HepG2 (cell line): ENCODE data around the gene RNF149. TPM values are rescaled to one million over a fixed set of nuclear protein-coding genes. Genes with fewer than 3 reads are reported as not detected.

Experiments
- KMT2A ChIP-seq: sonication (generic); formaldehyde crosslinking; IDR thresholded peaks from 2 replicates; pipeline ENCODE4 v1.4.0; 2020; ENCODE audit warnings: missing genetic modification reagents
- MYPOP ChIP-seq: sonication (generic); formaldehyde crosslinking; IDR thresholded peaks from 2 replicates; pipeline ENCODE4 v1.8.1; 2023; ENCODE audit warnings: mild to moderate bottlenecking, moderate library complexity, missing genetic modification reagents
- NONO ChIP-seq, 2 experiments: fragments of 450-650 bp in 1 of 2; sonication (generic) in 1 of 2; formaldehyde crosslinking in 1 of 2; IDR thresholded peaks in 1 of 2; conservative IDR thresholded peaks in 1 of 2; 2 replicates each; pipeline versions ENCODE4 v1.6.1 to v1.8.0; 2017 to 2022; ENCODE audit warnings: mild to moderate bottlenecking in 1 of 2, missing genetic modification reagents in 1 of 2, moderate library complexity in 1 of 2
- PRMT3 ChIP-seq: sonication (generic); formaldehyde crosslinking; IDR thresholded peaks from 2 replicates; pipeline ENCODE4 v1.8.1; 2022; ENCODE audit warnings: low read depth, mild to moderate bottlenecking, moderate library complexity, missing genetic modification reagents, borderline replicate concordance
- RERE ChIP-seq: IDR thresholded peaks from 2 replicates; pipeline ENCODE4 v1.6.1; 2016; ENCODE audit warnings: low read depth, missing genetic modification reagents, missing compliant biosample characterization
- THAP11 ChIP-seq: IDR thresholded peaks from 2 replicates; pipeline ENCODE4 v1.6.1; 2016; ENCODE audit warnings: missing biosample characterization, missing genetic modification reagents
- YY1 ChIP-seq: IDR thresholded peaks from 2 replicates; pipeline ENCODE4 v1.6.1; 2011; ENCODE audit warnings: low read length, low read depth, moderate library complexity, mild to moderate bottlenecking; ENCODE audit not compliant: insufficient read depth, insufficient replicate concordance
- ZBTB25 ChIP-seq: IDR thresholded peaks from 2 replicates; pipeline ENCODE4 v1.6.1; 2018; ENCODE audit warnings: missing genetic modification reagents
- ZFP36L1 ChIP-seq: sonication (generic); formaldehyde crosslinking; IDR thresholded peaks from 2 replicates; pipeline ENCODE4 v1.8.0; 2022; ENCODE audit warnings: mild to moderate bottlenecking, missing genetic modification reagents, moderate library complexity
- ZFP62 ChIP-seq: sonication (generic); formaldehyde crosslinking; IDR thresholded peaks from 2 replicates; pipeline ENCODE4 v1.4.0; 2020; ENCODE audit warnings: missing genetic modification reagents
- ZNF451 ChIP-seq: sonication (generic); formaldehyde crosslinking; IDR thresholded peaks from 2 replicates; pipeline ENCODE4 v1.5.0; 2020; ENCODE audit warnings: mild to moderate bottlenecking, missing genetic modification reagents
- ZNF513 ChIP-seq: sonication (generic); formaldehyde crosslinking; conservative IDR thresholded peaks from 2 replicates; pipeline ENCODE4 v1.5.0; 2020; ENCODE audit warnings: missing genetic modification reagents
- ZNF609 ChIP-seq: sonication (generic); formaldehyde crosslinking; IDR thresholded peaks from 2 replicates; pipeline ENCODE4 v1.4.0; 2020; ENCODE audit warnings: mild to moderate bottlenecking, missing genetic modification reagents, borderline replicate concordance
- polyA plus RNA-seq, 8 experiments: library from polyadenylated mRNA; depleted of rRNA in 3 of 8; stranded (reverse) in 7 of 8; unstranded in 1 of 8; fragments of >200 nt; fragmentation: Illumina TruSeq in 4 of 8; extraction: Trizol in 4 of 8; gene quantifications; 2 replicates each; pipeline versions ENCODE4 v1.2.1 to v1.2.3, GENCODE V29; 2011 to 2016; ENCODE audit warnings: low read depth in 4 of 8, missing spikeins in 1 of 8, mixed read lengths in 1 of 8; ENCODE audit not compliant: insufficient read depth in 1 of 8
- total RNA-seq, 5 experiments: library from RNA; depleted of rRNA; stranded (reverse); fragments of >200 nt; fragmentation: Illumina TruSeq; extraction: Trizol; gene quantifications; 2 replicates each; pipeline ENCODE4 v1.2.3, GENCODE V29; 2016; ENCODE audit warnings: low read depth in 1 of 5

The RNF149 gene
- total and polyA plus RNA-seq, 2 of the 13 experiments (the other 11 are each of a cell fraction or from before 2014, with no cell fraction given), result 87.6 to 109 TPM

- TF ChIP-seq THAP11 (CRISPR knock-in tag) (peak; percentile 82), PRMT3 (CRISPR knock-in tag) (no peak), KMT2A (CRISPR knock-in tag) (peak; percentile 95), RERE (CRISPR knock-in tag) (peak; percentile 67; the same call in 1 of the 2 replicates), NONO (IDR thresholded peaks at IDR 0.05) (no peak), NONO (CRISPR knock-in tag; conservative IDR thresholded peaks at IDR 0.05) (peak; percentile 98), ZNF513 (CRISPR knock-in tag) (0 out of 2 replicates have a peak, but pooled peaks have one; percentile 41), YY1 (peak; percentile 71), ZFP62 (CRISPR knock-in tag) (no peak), MYPOP (CRISPR knock-in tag) (peak; percentile 98), ZNF609 (CRISPR knock-in tag) (peak; percentile 90), ZNF451 (CRISPR knock-in tag) (peak; percentile 98), ZFP36L1 (CRISPR knock-in tag) (peak; percentile 88; the same call in 1 of the 2 replicates), ZBTB25 (peak; percentile 95)
Observed at GRCh38 chr2:101308432-101309210, at the start of gene RNF149 (continued).
